A673 (cell line): ENCODE results near the gene ZNF865. TPM values are rescaled to one million over a fixed set of nuclear protein-coding genes. Genes with fewer than 3 reads are reported as not detected.

Experiments used
- BruUV-seq: library from RNA; stranded (reverse); fragments of 400-500 nt; replicated peaks from 2 replicates; lab custom pipeline; 2021; lab: Mats Ljungman, UMichigan
- CTCF ChIA-PET: fragments of 300-600 bp; sonication (Branson Sonifier 250); formaldehyde crosslinking; loops from one replicate; lab custom pipeline; 2022; ENCODE audit warnings: antibody characterized with exemption; lab: Charles Lee
- POLR2A ChIA-PET: fragments of 300-600 bp; sonication (Branson Sonifier 250); formaldehyde crosslinking; loops from one replicate; lab custom pipeline; 2022; ENCODE audit warnings: antibody characterized with exemption; ENCODE audit not compliant: low non-redundant PET; lab: Charles Lee
- DNase-seq: peaks from one replicate; pipeline ENCODE4 v3.0.0-alpha.2; 2015; ENCODE audit warnings: low spot score
- H3K27ac ChIP-seq: fragments of 200-600 bp; sonication (generic); 2 replicates; pipeline ENCODE4 v1.5.1; 2016; ENCODE audit warnings: mixed run types, low read depth, mild to moderate bottlenecking, mixed read lengths, antibody characterized with exemption, low read length; ENCODE audit not compliant: poor library complexity, severe bottlenecking
- H3K27me3 ChIP-seq: fragments of 200-600 bp; sonication (generic); replicated peaks from 2 replicates; pipeline ENCODE4 v1.6.1; 2017; ENCODE audit warnings: mixed run types, low read depth, mild to moderate bottlenecking, mixed read lengths, antibody characterized with exemption, low read length; ENCODE audit not compliant: insufficient read depth, poor library complexity
- H3K36me3 ChIP-seq: fragments of 200-600 bp; sonication (generic); 2 replicates; pipeline ENCODE4 v1.6.1; 2016; ENCODE audit warnings: mixed run types, mild to moderate bottlenecking, mixed read lengths, antibody characterized with exemption, low read length; ENCODE audit not compliant: insufficient read depth, poor library complexity, severe bottlenecking
- H3K4me1 ChIP-seq: fragments of 200-600 bp; sonication (generic); 2 replicates; pipeline ENCODE4 v1.6.1; 2017; ENCODE audit warnings: mixed run types, mild to moderate bottlenecking, mixed read lengths, antibody characterized with exemption, low read length; ENCODE audit not compliant: insufficient read depth, poor library complexity, severe bottlenecking
- H3K4me3 ChIP-seq: fragments of 200-600 bp; sonication (generic); 2 replicates; pipeline ENCODE4 v1.5.1; 2016; ENCODE audit warnings: low read depth, mixed run types, mild to moderate bottlenecking, mixed read lengths, low read length; ENCODE audit not compliant: poor library complexity, severe bottlenecking
- H3K9me3 ChIP-seq: fragments of 200-600 bp; sonication (generic); 2 replicates; pipeline ENCODE4 v1.6.1; 2016; ENCODE audit warnings: mixed run types, low read depth, mild to moderate bottlenecking, mixed read lengths, antibody characterized with exemption, low read length; ENCODE audit not compliant: poor library complexity, severe bottlenecking
- CTCF ChIP-seq: fragments of 300-800, 200-600 bp; sonication (generic); conservative IDR thresholded peaks from 2 replicates; pipeline ENCODE4 v1.5.1; 2017; ENCODE audit warnings: low read depth, mild to moderate bottlenecking, antibody characterized with exemption, low read length, moderate library complexity, mixed read lengths
- EZH2 ChIP-seq: fragments of 200-600 bp; sonication (generic); IDR thresholded peaks from 2 replicates; pipeline ENCODE4 v1.6.1; 2017; ENCODE audit warnings: borderline replicate concordance, low read depth, mild to moderate bottlenecking, mixed read lengths, antibody characterized with exemption, low read length; ENCODE audit not compliant: poor library complexity, severe bottlenecking
- intact Hi-C: fragments of 100-400 bp; cut with micrococcal nuclease; formaldehyde crosslinking; loops from one replicate; pipeline ENCODE4 v1.10.0; 2022; ENCODE audit not compliant: unreplicated experiment
- total RNA-seq: library from RNA; stranded (reverse); gene quantifications from 2 replicates; pipeline ENCODE4 v1.2.3, GENCODE V29; 2021

Gene ZNF865
- total RNA-seq, 1 experiment from 2014 or later: 16.1 TPM

- Histone ChIP-seq H3K4me1 (peaks cover 19% of the 10 kb centered on the region), H3K9me3 (no peaks in the 10 kb centered on the region), H3K27me3 (no peaks in the 10 kb centered on the region), H3K27ac (peak overlapping the region; percentile 87), H3K36me3 (no peaks in the 10 kb centered on the region), H3K4me3 (peak overlapping the region; percentile 70)
- CTCF ChIA-PET: no interaction called here
- POLR2A ChIA-PET: no interaction called here
- TF ChIP-seq EZH2: no peak
- DNase-seq: no peak
- intact Hi-C loops: no loop called here
- TSS peak; percentile 58 for BruUV-seq
These were observed 29.9 kb downstream of the ZNF865 start for GRCh38 chr19:55635334-55635717.

- no TSS peak for BruUV-seq
- ChIA-PET POLR2A (no interaction called here), CTCF (interaction anchor here (0.6 kb wide), 1 partner anchor 618 kb away, joined by 5 read pairs; no protein-coding TSS in a partner anchor)
- TF ChIP-seq EZH2 (no peak), CTCF (no peak)
- no peaks in the 10 kb centered on the region for H3K27me3 ChIP-seq
- DNase-seq: no peak
- peak overlapping the region; percentile 70 for H3K4me3 ChIP-seq
- H3K27ac ChIP-seq: no peak overlapping the region
- peaks cover 21% of the 10 kb centered on the region for H3K4me1 ChIP-seq
- H3K9me3 ChIP-seq: no peaks in the 10 kb centered on the region
- intact Hi-C loops: no loop called here
- no peaks in the 10 kb centered on the region for H3K36me3 ChIP-seq
These were observed 30.5 kb downstream of the ZNF865 start for GRCh38 chr19:55635856-55636440.

DNA sequence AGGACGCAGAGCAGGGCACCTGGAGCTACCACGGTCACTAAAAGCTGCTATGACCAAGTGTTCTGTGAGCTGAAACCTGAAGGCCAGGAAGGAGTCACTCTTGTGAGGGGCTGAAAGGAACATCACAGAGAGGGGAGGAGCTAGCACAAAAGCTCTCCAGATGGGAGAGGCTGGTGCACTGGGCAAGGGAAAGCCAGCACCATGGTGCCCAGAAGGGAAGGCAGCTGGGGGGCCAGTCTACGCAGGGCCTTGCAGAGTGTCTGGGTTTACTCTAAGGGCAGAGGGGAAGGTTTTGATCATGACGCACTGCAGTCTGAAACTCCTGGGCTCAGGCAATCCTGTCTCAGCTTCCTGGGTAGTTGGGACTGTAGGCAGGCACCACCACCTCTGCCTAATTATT is 31.3 kb downstream of the ZNF865 start:
- no TSS peak for BruUV-seq

More for the DNA sequence above, 31.3 kb downstream of the ZNF865 start:
- no peak overlapping the region for H3K27ac ChIP-seq
- H3K27me3 ChIP-seq: no peaks in the 10 kb centered on the region
- no peak for DNase-seq
- ChIA-PET POLR2A (interaction anchor here (0.6 to 0.7 kb wide), 2 partner anchors 37 to 64 kb away, joined by 3 to 13 read pairs; no protein-coding TSS in a partner anchor), CTCF (no interaction called here)
- intact Hi-C loops: no loop called here
- no peaks in the 10 kb centered on the region for H3K36me3 ChIP-seq
- TF ChIP-seq CTCF (no peak), EZH2 (no peak)
- peaks cover 21% of the 10 kb centered on the region for H3K4me1 ChIP-seq
- no peak overlapping the region for H3K4me3 ChIP-seq
- H3K9me3 ChIP-seq: no peaks in the 10 kb centered on the region
